HG03439 (cell line): ENCODE data around the gene FBXO2.
"Not testable (repeated sequence)": the region's sequence is repeated elsewhere in the genome, so short reads cannot be mapped to it uniquely, and the experiment has no call there.

Experiments
- ATAC-seq: cut with Tn5 transposase; IDR thresholded peaks from one replicate; pipeline ENCODE4 v1.9.1; 2021; ENCODE audit warnings: mild to moderate bottlenecking, moderate library complexity; ENCODE audit not compliant: unreplicated experiment

The FBXO2 gene

GRCh38 chr1:11653101-11653860 is 948 bp downstream of the FBXO2 start:
- ATAC-seq = no peak

GRCh38 chr1:11652203-11652780 is 1.9 kb downstream of the FBXO2 start:
- ATAC-seq = no peak

- no peak for ATAC-seq
Observed at GRCh38 chr1:11651017-11651416, 3.2 kb downstream of the FBXO2 start.

- ATAC-seq = no peak
Observed at GRCh38 chr1:11650331-11650991, 3.8 kb downstream of the FBXO2 start.

- ATAC-seq = no peak
Observed at GRCh38 chr1:11649624-11650330, 4.5 kb downstream of the FBXO2 start.

GRCh38 chr1:11649237-11649623 is 5.0 kb downstream of the FBXO2 start:
- no peak for ATAC-seq

GRCh38 chr1:11648732-11649158 is 5.5 kb downstream of the FBXO2 start:
- no peak for ATAC-seq

GRCh38 chr1:11648039-11648438 is 6.2 kb downstream of the FBXO2 start:
- no peak for ATAC-seq

- ATAC-seq = no peak
Observed at GRCh38 chr1:11647333-11647732, 6.9 kb downstream of the FBXO2 start.

- no peak for ATAC-seq
Observed at GRCh38 chr1:11646317-11646716, 7.9 kb downstream of the FBXO2 start.

GRCh38 chr1:11645670-11646265 is 8.5 kb downstream of the FBXO2 start:
- no peak for ATAC-seq

GRCh38 chr1:11645270-11645669 is 9.0 kb downstream of the FBXO2 start:
- no peak for ATAC-seq

GRCh38 chr1:11643782-11644181 is 10.4 kb downstream of the FBXO2 start:
- no peak for ATAC-seq

GRCh38 chr1:11642418-11643017 is 11.7 kb downstream of the FBXO2 start:
- not testable (repeated sequence) for ATAC-seq

- no peak for ATAC-seq
Observed at GRCh38 chr1:11641776-11642305, 12.4 kb downstream of the FBXO2 start.

- ATAC-seq = no peak
Observed at GRCh38 chr1:11640944-11641343, 13.3 kb downstream of the FBXO2 start.

- ATAC-seq = no peak
Observed at GRCh38 chr1:11640101-11640500, 14.1 kb downstream of the FBXO2 start.

GRCh38 chr1:11639372-11639771 is 14.9 kb downstream of the FBXO2 start:
- ATAC-seq = no peak

- ATAC-seq = no peak
Observed at GRCh38 chr1:11638121-11638520, 16.1 kb downstream of the FBXO2 start.

- ATAC-seq = no peak
Observed at GRCh38 chr1:11634365-11635192, 19.6 kb downstream of the FBXO2 start.
